H9 (cell line): Measurements from ENCODE around the gene MMP24OS. TPM values are rescaled to one million over a fixed set of nuclear protein-coding genes. Genes with fewer than 3 reads are reported as not detected.

Experiments
- DNase-seq: peaks from one replicate; pipeline ENCODE4 v3.0.0-alpha.2; 2017
- H2AFZ ChIP-seq: one replicate; pipeline ENCODE4 v1.6.1; 2013; ENCODE audit warnings: mild to moderate bottlenecking, low read length, control low read depth, moderate library complexity
- H2AK5ac ChIP-seq: 2 replicates; pipeline ENCODE4 v1.6.1; 2013; ENCODE audit warnings: low read length, control low read depth, mixed read lengths; ENCODE audit not compliant: insufficient read length
- H2BK120ac ChIP-seq: one replicate; pipeline ENCODE4 v1.6.1; 2013; ENCODE audit warnings: low read depth, mild to moderate bottlenecking, low read length, control low read depth, inconsistent platforms; ENCODE audit not compliant: poor library complexity, severe bottlenecking
- H2BK12ac ChIP-seq: 2 replicates; pipeline ENCODE4 v1.6.1; 2013; ENCODE audit warnings: low read length, control low read depth, mixed read lengths, low read depth; ENCODE audit not compliant: insufficient read length
- H2BK15ac ChIP-seq: 2 replicates; pipeline ENCODE4 v1.6.1; 2013; ENCODE audit warnings: low read depth, low read length, control low read depth
- H2BK20ac ChIP-seq: one replicate; pipeline ENCODE4 v1.6.1; 2013; ENCODE audit warnings: low read depth, mild to moderate bottlenecking, low read length, control low read depth, inconsistent platforms; ENCODE audit not compliant: poor library complexity, severe bottlenecking
- H2BK5ac ChIP-seq: 2 replicates; pipeline ENCODE4 v1.6.1; 2013; ENCODE audit warnings: low read length, control low read depth, mixed read lengths; ENCODE audit not compliant: insufficient read length
- H3K14ac ChIP-seq: 2 replicates; pipeline ENCODE4 v1.6.1; 2013; ENCODE audit warnings: low read length, control low read depth; ENCODE audit not compliant: insufficient read depth
- H3K18ac ChIP-seq: 2 replicates; pipeline ENCODE4 v1.6.1; 2013; ENCODE audit warnings: low read depth, mild to moderate bottlenecking, mixed read lengths, low read length, control low read depth; ENCODE audit not compliant: insufficient read length
- H3K23ac ChIP-seq: 2 replicates; pipeline ENCODE4 v1.6.1; 2013; ENCODE audit warnings: low read length, control low read depth, mixed read lengths, low read depth; ENCODE audit not compliant: insufficient read length
- H3K23me2 ChIP-seq: 2 replicates; pipeline ENCODE4 v1.6.1; 2013; ENCODE audit warnings: low read depth, mild to moderate bottlenecking, mixed read lengths, low read length, control low read depth; ENCODE audit not compliant: insufficient read length, poor library complexity, severe bottlenecking
- H3K27ac ChIP-seq: 2 replicates; pipeline ENCODE4 v1.5.1; 2013; ENCODE audit warnings: low read length, control low read depth, mixed read lengths, low read depth; ENCODE audit not compliant: insufficient read length
- H3K27me3 ChIP-seq: 2 replicates; pipeline ENCODE4 v1.6.1; 2013; ENCODE audit warnings: low read length, control low read depth, inconsistent platforms; ENCODE audit not compliant: insufficient read depth
- H3K4ac ChIP-seq: 2 replicates; pipeline ENCODE4 v1.6.1; 2013; ENCODE audit warnings: low read depth, mild to moderate bottlenecking, control low read depth, inconsistent platforms, low read length, moderate library complexity
- H3K4me1 ChIP-seq: 2 replicates; pipeline ENCODE4 v1.6.1; 2013; ENCODE audit warnings: low read length, control low read depth, inconsistent platforms; ENCODE audit not compliant: insufficient read depth
- H3K4me2 ChIP-seq: 2 replicates; pipeline ENCODE4 v1.6.1; 2013; ENCODE audit warnings: low read length, control low read depth, mixed read lengths; ENCODE audit not compliant: insufficient read length, insufficient read depth
- H3K56ac ChIP-seq: 2 replicates; pipeline ENCODE4 v1.6.1; 2013; ENCODE audit warnings: low read depth, mild to moderate bottlenecking, mixed read lengths, low read length, control low read depth; ENCODE audit not compliant: insufficient read length
- H3K79me1 ChIP-seq: 2 replicates; pipeline ENCODE4 v1.6.1; 2013; ENCODE audit warnings: low read depth, mild to moderate bottlenecking, moderate library complexity, low read length, control low read depth, inconsistent platforms; ENCODE audit not compliant: insufficient read depth, poor library complexity, severe bottlenecking
- H3K79me2 ChIP-seq: 2 replicates; pipeline ENCODE4 v1.6.1; 2013; ENCODE audit warnings: low read length, control low read depth, inconsistent platforms; ENCODE audit not compliant: insufficient read depth
- H3K9ac ChIP-seq: 2 replicates; pipeline ENCODE4 v1.6.1; 2013; ENCODE audit warnings: low read length, control low read depth, mixed read lengths; ENCODE audit not compliant: insufficient read length; ENCODE audit errors: extremely low read depth
- H3K9me3 ChIP-seq: one replicate; pipeline ENCODE4 v1.6.1; 2013; ENCODE audit warnings: low read depth, low read length, inconsistent platforms; ENCODE audit not compliant: control insufficient read depth
- H3T11ph ChIP-seq: one replicate; pipeline ENCODE4 v1.6.1; 2013; ENCODE audit warnings: mild to moderate bottlenecking, low read length, control low read depth, inconsistent platforms
- H4K20me1 ChIP-seq: one replicate; pipeline ENCODE4 v1.6.1; 2013; ENCODE audit not compliant: control insufficient read depth, insufficient read length, insufficient read depth
- H4K5ac ChIP-seq: 2 replicates; pipeline ENCODE4 v1.6.1; 2013; ENCODE audit warnings: low read depth, mild to moderate bottlenecking, mixed read lengths, low read length, control low read depth; ENCODE audit not compliant: insufficient read length
- H4K8ac ChIP-seq: replicated peaks from 2 replicates; pipeline ENCODE4 v1.6.1; 2013; ENCODE audit warnings: low read length, control low read depth, mixed read lengths, low read depth; ENCODE audit not compliant: insufficient read length
- H4K91ac ChIP-seq: 2 replicates; pipeline ENCODE4 v1.6.1; 2013; ENCODE audit warnings: low read depth, mild to moderate bottlenecking, moderate library complexity, mixed read lengths, low read length, control low read depth; ENCODE audit not compliant: insufficient read length
- H3K27ac Mint-ChIP-seq, 3 experiments: 2 replicates in 2 of 3; 3 replicates in 1 of 3; pipeline ENCODE4 v1.8.0; 2020 to 2021; ENCODE audit warnings: mixed read lengths in 3 of 3, mild to moderate bottlenecking in 1 of 3, moderate library complexity in 1 of 3
- H3K27me3 Mint-ChIP-seq: 2 replicates; pipeline ENCODE4 v1.8.0; 2021; ENCODE audit warnings: low read depth, mild to moderate bottlenecking, moderate library complexity, mixed read lengths
- H3K36me3 Mint-ChIP-seq, 3 experiments: 2 replicates in 2 of 3; 3 replicates in 1 of 3; pipeline ENCODE4 v1.8.0; 2020 to 2021; ENCODE audit warnings: low read depth in 3 of 3, mixed read lengths in 3 of 3; ENCODE audit not compliant: insufficient read depth in 1 of 3
- H3K4me1 Mint-ChIP-seq, 2 experiments: 2 replicates each; pipeline ENCODE4 v1.8.0; 2020; ENCODE audit warnings: mixed read lengths in 2 of 2
- H3K4me3 Mint-ChIP-seq, 2 experiments: 2 replicates in 1 of 2; 3 replicates in 1 of 2; pipeline ENCODE4 v1.8.0; 2020 to 2021; ENCODE audit warnings: mild to moderate bottlenecking in 2 of 2, mixed read lengths in 2 of 2, moderate library complexity in 1 of 2
- H3K9me3 Mint-ChIP-seq, 2 experiments: 2 replicates in 1 of 2; 3 replicates in 1 of 2; pipeline ENCODE4 v1.8.0; 2020; ENCODE audit warnings: mild to moderate bottlenecking in 2 of 2, mixed read lengths in 2 of 2, moderate library complexity in 1 of 2
- CTCF ChIP-seq: fragments of 200-600 bp; sonication (generic); conservative IDR thresholded peaks from 3 replicates; pipeline ENCODE4 v1.8.0; 2021; ENCODE audit warnings: antibody characterized with exemption, mild to moderate bottlenecking
- WGBS: extraction: QIAGEN DNeasy Blood & Tissue Kit; methylation state at CpG from one replicate; pipeline ENCODE4 v1.1.7; 2013; ENCODE audit warnings: missing lambda C conversion rate, low lambda C conversion rate, mixed read lengths; ENCODE audit not compliant: insufficient read length; ENCODE audit errors: extremely low coverage; 5-methylcytosine and 5-hydroxymethylcytosine counted together
- total RNA-seq: library from RNA; stranded (reverse); gene quantifications from 2 replicates; pipeline ENCODE4 v1.2.1, GENCODE V29; 2021

MMP24OS gene
- total RNA-seq, 1 experiment from 2014 or later = 43.8 TPM

DNA sequence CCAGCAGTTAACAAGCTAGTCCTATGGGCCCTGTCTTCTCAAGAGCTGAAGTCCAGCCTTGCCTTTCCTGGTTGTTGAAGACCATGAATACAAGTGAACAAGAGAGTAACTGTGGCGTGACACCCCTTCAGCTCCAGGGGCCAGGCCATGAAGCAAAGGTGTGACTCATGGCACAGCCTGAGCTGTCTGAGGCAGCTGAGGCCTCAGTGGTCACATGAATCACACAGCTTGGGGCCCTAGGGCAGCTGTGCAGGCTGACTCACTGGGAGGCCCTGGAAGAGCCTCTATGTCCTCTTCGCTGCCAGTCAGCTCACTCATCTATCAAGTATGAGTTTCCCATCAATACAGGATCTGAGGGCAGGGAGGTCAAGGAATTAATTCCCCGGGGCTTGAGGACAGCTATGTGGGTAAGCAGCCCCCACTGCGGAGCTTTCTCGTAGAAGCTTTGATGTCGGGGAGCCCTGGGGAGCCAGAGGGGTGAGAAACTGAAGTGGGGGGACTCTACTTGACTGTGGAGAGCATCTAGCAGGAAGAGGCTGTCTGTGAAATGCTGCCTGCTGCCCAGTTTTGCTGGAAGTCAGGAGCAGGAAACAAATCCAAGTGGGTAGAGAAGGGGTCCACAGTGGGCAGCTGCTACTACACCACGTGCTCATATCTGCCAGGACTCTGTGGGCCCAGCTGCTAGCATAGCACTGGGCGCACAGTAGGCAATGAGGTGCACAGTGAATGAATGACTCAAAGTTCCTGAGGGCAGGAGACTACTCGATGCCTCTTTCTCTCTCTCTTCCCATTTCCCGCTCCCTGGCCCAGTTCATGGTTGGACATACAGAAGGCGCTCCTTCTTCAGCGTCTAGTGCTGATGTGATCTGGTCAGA lies 28.0 kb upstream of the MMP24OS start:
- Histone ChIP-seq H2BK20ac (no peak overlapping the region), H3K23ac (no peak overlapping the region)
- no peak overlapping the region for H3K4me3 Mint-ChIP-seq

More for the DNA sequence above, 28.0 kb upstream of the MMP24OS start:
- H3K27ac Mint-ChIP-seq = peak overlapping the region in 2 of 3 experiments; percentile 24 to 44; a peak in 1 of 7 replicates
- H3K23me2 ChIP-seq = peaks cover 4% of the 10 kb centered on the region
- H2BK15ac ChIP-seq = no peak overlapping the region
- H3K4ac ChIP-seq = no peak overlapping the region
- no peak for TF ChIP-seq CTCF
- DNase-seq = no peak
- H3K9me3 Mint-ChIP-seq = no peaks in the 10 kb centered on the region
- no peak overlapping the region for H3K9ac ChIP-seq
- H3T11ph ChIP-seq = no peak overlapping the region
- no peak overlapping the region for H2AFZ ChIP-seq
- H4K8ac ChIP-seq = no peak overlapping the region
- H4K5ac ChIP-seq = no peak overlapping the region
- no peaks in the 10 kb centered on the region for H3K79me2 ChIP-seq
- H3K9me3 ChIP-seq = no peaks in the 10 kb centered on the region
- H3K27ac ChIP-seq = no peak overlapping the region
- no peaks in the 10 kb centered on the region for H3K79me1 ChIP-seq
- H2AK5ac ChIP-seq = no peak overlapping the region
- peaks cover 14 to 17% of the 10 kb centered on the region in 2 experiments for H3K4me1 Mint-ChIP-seq
- no peak overlapping the region for H3K18ac ChIP-seq
- H3K27me3 ChIP-seq = no peaks in the 10 kb centered on the region
- H3K27me3 Mint-ChIP-seq = no peaks in the 10 kb centered on the region
- no peak overlapping the region for H3K4me2 ChIP-seq
- H3K56ac ChIP-seq = no peak overlapping the region
- H4K91ac ChIP-seq = no peak overlapping the region
- no peak overlapping the region for H2BK5ac ChIP-seq
- no CpG with 5 or more reads among the region's 12 CpGs for WGBS
- no peak overlapping the region for H2BK120ac ChIP-seq
- peaks cover 0 to 6% (median 2%) of the 10 kb centered on the region in 3 experiments; a peak in 4 of 7 replicates for H3K36me3 Mint-ChIP-seq
- H3K4me1 ChIP-seq = peaks cover 3% of the 10 kb centered on the region; the same call in 1 of the 2 replicates
- H2BK12ac ChIP-seq = no peak overlapping the region
- H4K20me1 ChIP-seq = no peaks in the 10 kb centered on the region
- no peak overlapping the region for H3K14ac ChIP-seq
